Measurements from ENCODE around the gene RRP1.
"Not testable (repeated sequence)": the region's sequence is repeated elsewhere in the genome, so short reads cannot be mapped to it uniquely, and the experiment has no call there.

RRP1 gene

GRCh38 chr21:43819511-43820405 is 30.4 kb downstream of the RRP1 start:
- no peak for DNase-seq

- no peak for DNase-seq
Observed at GRCh38 chr21:43820466-43820865, 31.1 kb downstream of the RRP1 start.

- DNase-seq: not testable (repeated sequence)
Observed at GRCh38 chr21:43822166-43822565, 32.8 kb downstream of the RRP1 start.

- not testable (repeated sequence) for DNase-seq
Observed at GRCh38 chr21:43822741-43823140, 33.4 kb downstream of the RRP1 start.

- peak; percentile 6 for DNase-seq
Observed at GRCh38 chr21:43824333-43825241, 35.2 kb downstream of the RRP1 start.

- no peak for DNase-seq
Observed at GRCh38 chr21:43825242-43825935, 36.0 kb downstream of the RRP1 start.

- no peak for DNase-seq
Observed at GRCh38 chr21:43825936-43826622, 36.7 kb downstream of the RRP1 start.

GRCh38 chr21:43826623-43826974 is 37.2 kb downstream of the RRP1 start:
- DNase-seq: no peak

GRCh38 chr21:43827015-43827611 is 37.7 kb downstream of the RRP1 start:
- peak; percentile 26 for DNase-seq

- DNase-seq: no peak
Observed at GRCh38 chr21:43829161-43829560, 39.8 kb downstream of the RRP1 start.

- DNase-seq: no peak
Observed at GRCh38 chr21:43829575-43830119, 40.3 kb downstream of the RRP1 start.

- DNase-seq: no peak
Observed at GRCh38 chr21:43832158-43832550, 42.8 kb downstream of the RRP1 start.

GRCh38 chr21:43832648-43833047 is 43.3 kb downstream of the RRP1 start:
- DNase-seq: no peak

GRCh38 chr21:43834146-43834905 is 44.9 kb downstream of the RRP1 start:
- DNase-seq: no peak

GRCh38 chr21:43835050-43835449 is 45.7 kb downstream of the RRP1 start:
- DNase-seq: no peak

GRCh38 chr21:43835861-43836260 is 46.5 kb downstream of the RRP1 start:
- DNase-seq: no peak

- no peak for DNase-seq
Observed at GRCh38 chr21:43836616-43837015, 47.2 kb downstream of the RRP1 start.

GRCh38 chr21:43840259-43840658 is 50.9 kb downstream of the RRP1 start:
- DNase-seq: no peak

- DNase-seq: no peak
Observed at GRCh38 chr21:43842742-43843141, 53.4 kb downstream of the RRP1 start.

- DNase-seq: not testable (repeated sequence)
Observed at GRCh38 chr21:43844906-43845305, 55.5 kb downstream of the RRP1 start.

- no peak for DNase-seq
Observed at GRCh38 chr21:43845386-43845785, 56.0 kb downstream of the RRP1 start.
